ENCODE data around the gene VN1R5. TPM values are rescaled to one million over a fixed set of nuclear protein-coding genes. Genes with fewer than 3 reads are reported as not detected.

The VN1R5 gene
- total RNA-seq, 2 donors from 2014 or later, result not detected

- no peak overlapping the region for H3K27ac Mint-ChIP-seq
- H3K9me3 ChIP-seq (ENCODE audit: control insufficient read depth, low read length), result no peaks in the 10 kb centered on the region
- H3K27me3 ChIP-seq (ENCODE audit: control insufficient read depth, insufficient read depth, low read length, poor library complexity, severe bottlenecking), result no peaks in the 10 kb centered on the region
- H3K4me1 ChIP-seq (ENCODE audit: control insufficient read depth, insufficient read depth, low read length), result peaks cover 32% of the 10 kb centered on the region
- no peak for DNase-seq
- peaks cover 54% of the 10 kb centered on the region for H3K4me1 Mint-ChIP-seq
- peaks cover 50% of the 10 kb centered on the region for H3K36me3 Mint-ChIP-seq (ENCODE audit: low read depth)
- no peak overlapping the region for H3K9ac ChIP-seq (ENCODE audit: extremely low read depth, low read length, poor library complexity, severe bottlenecking)
- no peak overlapping the region for H3K4me3 ChIP-seq (ENCODE audit: low read length)
- 90 to 93% methylated on average over 3 to 6 of the region's 6 CpGs for WGBS, 2 experiments (ENCODE audit: insufficient coverage in 1 of 2, insufficient read length in 1 of 2)
- H3K4me3 Mint-ChIP-seq, result no peak overlapping the region
- peaks cover 22% of the 10 kb centered on the region for H3K9me3 Mint-ChIP-seq
- no peaks in the 10 kb centered on the region for H3K27me3 Mint-ChIP-seq (ENCODE audit: insufficient read depth)
- no peak for TF ChIP-seq CTCF (conservative IDR thresholded peaks at IDR 0.05)
- peaks cover 52% of the 10 kb centered on the region for H3K36me3 ChIP-seq (ENCODE audit: control insufficient read depth, insufficient read depth, low read length)
- H3K27ac ChIP-seq (ENCODE audit: low read depth, low read length), result no peak overlapping the region
These were observed 42.2 kb downstream of the VN1R5 start for GRCh38 chr1:247298124-247298481.

- no peaks in the 10 kb centered on the region for H3K9me3 ChIP-seq (ENCODE audit: control insufficient read depth, low read length)
- Mint-ChIP-seq H3K9me3 (peaks cover 22% of the 10 kb centered on the region), H3K4me3 (no peak overlapping the region), H3K27ac (no peak overlapping the region), H3K36me3 (ENCODE audit: low read depth) (peaks cover 56% of the 10 kb centered on the region), H3K27me3 (ENCODE audit: insufficient read depth) (no peaks in the 10 kb centered on the region), H3K4me1 (peaks cover 50% of the 10 kb centered on the region)
- H3K36me3 ChIP-seq (ENCODE audit: control insufficient read depth, insufficient read depth, low read length), result peaks cover 58% of the 10 kb centered on the region
- H3K27ac ChIP-seq (ENCODE audit: low read depth, low read length), result no peak overlapping the region
- WGBS, 2 experiments (ENCODE audit: insufficient coverage in 1 of 2, insufficient read length in 1 of 2), result 46 to 64% methylated on average over 3 to 4 of the region's 4 CpGs
- no peak overlapping the region for H3K4me3 ChIP-seq (ENCODE audit: low read length)
- no peak for DNase-seq
- TF ChIP-seq CTCF (conservative IDR thresholded peaks at IDR 0.05), result no peak
- H3K27me3 ChIP-seq (ENCODE audit: control insufficient read depth, insufficient read depth, low read length, poor library complexity, severe bottlenecking), result no peaks in the 10 kb centered on the region
- no peak overlapping the region for H3K9ac ChIP-seq (ENCODE audit: extremely low read depth, low read length, poor library complexity, severe bottlenecking)
- H3K4me1 ChIP-seq (ENCODE audit: control insufficient read depth, insufficient read depth, low read length), result peaks cover 27% of the 10 kb centered on the region
These were observed 42.8 kb downstream of the VN1R5 start for GRCh38 chr1:247298701-247299100.

- no peak overlapping the region for H3K4me3 Mint-ChIP-seq
- Histone ChIP-seq H3K27me3 (ENCODE audit: control insufficient read depth, insufficient read depth, low read length, poor library complexity, severe bottlenecking) (no peaks in the 10 kb centered on the region), H3K36me3 (ENCODE audit: control insufficient read depth, insufficient read depth, low read length) (peaks cover 70% of the 10 kb centered on the region), H3K4me1 (ENCODE audit: control insufficient read depth, insufficient read depth, low read length) (peaks cover 16% of the 10 kb centered on the region), H3K27ac (ENCODE audit: low read depth, low read length) (no peak overlapping the region), H3K4me3 (ENCODE audit: low read length) (no peak overlapping the region), H3K9ac (ENCODE audit: extremely low read depth, low read length, poor library complexity, severe bottlenecking) (no peak overlapping the region), H3K9me3 (ENCODE audit: control insufficient read depth, low read length) (no peaks in the 10 kb centered on the region)
- no peak for DNase-seq
- no peak for TF ChIP-seq CTCF (conservative IDR thresholded peaks at IDR 0.05)
- 95 to 97% methylated on average over 6 to 12 of the region's 12 CpGs for WGBS, 2 experiments (ENCODE audit: insufficient coverage in 1 of 2, insufficient read length in 1 of 2)
- H3K4me1 Mint-ChIP-seq, result peaks cover 38% of the 10 kb centered on the region
- peaks cover 66% of the 10 kb centered on the region for H3K36me3 Mint-ChIP-seq (ENCODE audit: low read depth)
- no peaks in the 10 kb centered on the region for H3K27me3 Mint-ChIP-seq (ENCODE audit: insufficient read depth)
- no peak overlapping the region for H3K27ac Mint-ChIP-seq
- H3K9me3 Mint-ChIP-seq, result peaks cover 22% of the 10 kb centered on the region
These were observed 44.0 kb downstream of the VN1R5 start for GRCh38 chr1:247299723-247300381.

Measured in endodermal cell (in vitro differentiated cells).